Thymus (tissue), 11 donors: ENCODE measurements around the gene AHCTF1. TPM values are rescaled to one million over a fixed set of nuclear protein-coding genes. Genes with fewer than 3 reads are reported as not detected.
"Not testable (repeated sequence)": the region's sequence is repeated elsewhere in the genome, so short reads cannot be mapped to it uniquely, and the experiment has no call there.

Source experiments
- DNase-seq, 9 donors: peaks; one replicate each; pipeline ENCODE4 v3.0.0-alpha.2; 2013; ENCODE audit warnings: low spot score in 9 of 9, low read depth in 6 of 9, missing footprints in 1 of 9
- H3K27ac ChIP-seq, 2 donors: one replicate each; pipeline ENCODE4 v1.5.1; 2013; ENCODE audit warnings: control low read depth in 1 of 2, low read depth in 1 of 2, low read length in 1 of 2, mild to moderate bottlenecking in 1 of 2, moderate library complexity in 1 of 2
- H3K27me3 ChIP-seq, 2 donors: one replicate each; pipeline ENCODE4 v1.5.1; 2013; ENCODE audit warnings: low read length in 1 of 2; ENCODE audit not compliant: control insufficient read depth in 2 of 2, insufficient read depth in 1 of 2
- H3K36me3 ChIP-seq, 2 donors: one replicate each; pipeline ENCODE4 v1.5.1; 2013; ENCODE audit warnings: low read length in 1 of 2, mild to moderate bottlenecking in 1 of 2, moderate library complexity in 1 of 2; ENCODE audit not compliant: control insufficient read depth in 2 of 2, insufficient read depth in 2 of 2
- H3K4me1 ChIP-seq, 2 donors: one replicate each; pipeline ENCODE4 v1.5.1; 2013; ENCODE audit warnings: low read length in 2 of 2; ENCODE audit not compliant: control insufficient read depth in 2 of 2, insufficient read depth in 2 of 2
- H3K4me3 ChIP-seq, 2 donors: one replicate each; pipeline ENCODE4 v1.5.1; 2013; ENCODE audit warnings: low read length in 2 of 2, control low read depth in 1 of 2, mild to moderate bottlenecking in 1 of 2
- H3K9me3 ChIP-seq, 2 donors: one replicate each; pipeline ENCODE4 v1.5.1; 2013; ENCODE audit warnings: low read length in 1 of 2, mild to moderate bottlenecking in 1 of 2; ENCODE audit not compliant: control insufficient read depth in 2 of 2, insufficient read depth in 1 of 2
- WGBS: extraction: QIAGEN DNeasy Blood & Tissue Kit; methylation state at CpG from one replicate; pipeline ENCODE4 v1.1.7; 2013; 5-methylcytosine and 5-hydroxymethylcytosine counted together
- polyA plus RNA-seq: library from polyadenylated mRNA; stranded (reverse); fragments of 200-250 nt; gene quantifications from one replicate; pipeline ENCODE4 v1.2.3, GENCODE V29; 2013
- total RNA-seq: library from RNA; stranded (reverse); fragments of 120-200 nt; gene quantifications from one replicate; pipeline ENCODE4 v1.2.4, GENCODE V29; 2013
- donor health status: healthy.

AHCTF1 gene
- total and polyA plus RNA-seq, 2 donors: 17.8 to 22.5 TPM

- DNase-seq: no peak
- H3K4me3 ChIP-seq: no peak overlapping the region
- no peaks in the 10 kb centered on the region for H3K9me3 ChIP-seq
- H3K4me1 ChIP-seq: no peaks in the 10 kb centered on the region
- no peak overlapping the region for H3K27ac ChIP-seq
- 98% methylated on average over 5 of the region's 5 CpGs for WGBS
- no peaks in the 10 kb centered on the region for H3K27me3 ChIP-seq
- H3K36me3 ChIP-seq: peaks cover 34 to 85% of the 10 kb centered on the region in 2 donors
These were observed 34.4 kb downstream of the AHCTF1 start for GRCh38 chr1:246897302-246897701.

GRCh38 chr1:246893191-246893939 lies 38.4 kb downstream of the AHCTF1 start:
- 97% methylated on average over 5 of the region's 5 CpGs for WGBS
- Histone ChIP-seq H3K4me1 (no peaks in the 10 kb centered on the region), H3K27me3 (no peaks in the 10 kb centered on the region), H3K27ac (no peak overlapping the region), H3K4me3 (no peak overlapping the region), H3K36me3 (peaks cover 27 to 89% of the 10 kb centered on the region in 2 donors), H3K9me3 (no peaks in the 10 kb centered on the region)
- DNase-seq: no peak

DNA sequence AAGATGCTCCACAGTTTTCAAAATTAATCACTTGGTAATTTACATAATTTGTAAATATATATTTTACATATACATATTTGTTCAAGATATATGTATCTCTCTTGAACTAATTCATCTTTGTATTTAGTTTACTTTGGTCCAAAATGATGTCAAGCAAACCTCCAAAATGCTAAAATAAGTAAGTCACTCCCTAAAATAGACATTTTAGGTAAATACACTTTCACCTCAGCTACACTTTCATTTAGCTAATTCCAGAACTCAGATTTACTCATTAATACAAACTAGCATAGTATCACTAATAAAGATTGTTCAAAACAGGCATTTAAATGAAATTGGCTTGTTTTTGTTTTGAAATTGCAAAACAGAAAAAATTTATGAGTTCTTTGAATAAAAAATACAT lies 40.6 kb downstream of the AHCTF1 start:
- no peaks in the 10 kb centered on the region for H3K9me3 ChIP-seq
- H3K27me3 ChIP-seq: no peaks in the 10 kb centered on the region
- peaks cover 18 to 84% of the 10 kb centered on the region in 2 donors for H3K36me3 ChIP-seq
- H3K4me1 ChIP-seq: no peaks in the 10 kb centered on the region
- H3K4me3 ChIP-seq: no peak overlapping the region
- H3K27ac ChIP-seq: no peak overlapping the region
- DNase-seq: no peak

- H3K9me3 ChIP-seq: no peaks in the 10 kb centered on the region
- no peak overlapping the region for H3K4me3 ChIP-seq
- 98% methylated on average over 2 of the region's 2 CpGs for WGBS
- H3K4me1 ChIP-seq: no peaks in the 10 kb centered on the region
- DNase-seq: no peak
- no peaks in the 10 kb centered on the region for H3K27me3 ChIP-seq
- H3K27ac ChIP-seq: no peak overlapping the region
- H3K36me3 ChIP-seq: peaks cover 13 to 71% of the 10 kb centered on the region in 2 donors
These were observed 43.2 kb downstream of the AHCTF1 start for GRCh38 chr1:246888522-246888921.

- 96% methylated on average over 4 of the region's 5 CpGs for WGBS
- DNase-seq, H3K27me3 ChIP-seq, H3K27ac ChIP-seq, H3K4me3 ChIP-seq, H3K9me3 ChIP-seq, H3K4me1 ChIP-seq: not testable (repeated sequence)
- peaks cover 13 to 52% of the 10 kb centered on the region in 2 donors for H3K36me3 ChIP-seq
These were observed 46.4 kb downstream of the AHCTF1 start for GRCh38 chr1:246885389-246885788.

DNA sequence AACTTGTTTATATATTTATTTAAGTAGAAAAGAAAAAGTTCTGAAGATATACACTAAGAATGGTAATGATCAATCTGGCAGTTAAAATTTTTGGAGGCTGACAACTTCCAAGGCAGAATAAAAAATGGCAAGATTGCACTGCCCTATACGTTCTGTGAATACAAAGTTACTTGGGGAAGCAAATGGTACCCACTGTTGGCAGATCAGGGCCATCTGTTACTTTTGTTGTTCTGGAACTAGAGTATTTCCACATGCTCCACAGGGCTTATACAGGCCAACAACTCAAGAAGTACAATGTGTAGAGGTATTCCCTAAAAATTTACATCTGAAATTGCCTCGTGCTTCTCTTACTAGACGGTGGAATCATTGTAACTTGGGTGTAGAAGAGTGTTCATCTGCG lies 53.2 kb downstream of the AHCTF1 start:
- Histone ChIP-seq H3K4me1 (no peaks in the 10 kb centered on the region), H3K9me3 (no peaks in the 10 kb centered on the region), H3K36me3 (peaks cover 25 to 47% of the 10 kb centered on the region in 2 donors), H3K27ac (no peak overlapping the region), H3K27me3 (no peaks in the 10 kb centered on the region), H3K4me3 (no peak overlapping the region)
- DNase-seq: no peak
- WGBS: 97% methylated on average over 4 of the region's 4 CpGs

GRCh38 chr1:246876431-246876830 lies 55.3 kb downstream of the AHCTF1 start:
- WGBS: 98% methylated on average over 3 of the region's 3 CpGs
- no peak for DNase-seq
- H3K9me3 ChIP-seq: no peaks in the 10 kb centered on the region
- H3K36me3 ChIP-seq: peaks cover 33 to 57% of the 10 kb centered on the region in 2 donors
- no peak overlapping the region for H3K27ac ChIP-seq
- no peaks in the 10 kb centered on the region for H3K27me3 ChIP-seq
- H3K4me1 ChIP-seq: no peaks in the 10 kb centered on the region
- no peak overlapping the region for H3K4me3 ChIP-seq

- Histone ChIP-seq H3K36me3 (peaks cover 40 to 68% of the 10 kb centered on the region in 2 donors), H3K27ac (no peak overlapping the region), H3K9me3 (no peaks in the 10 kb centered on the region), H3K4me3 (no peak overlapping the region), H3K27me3 (no peaks in the 10 kb centered on the region), H3K4me1 (no peaks in the 10 kb centered on the region)
- WGBS: 97% methylated on average over 8 of the region's 8 CpGs
- no peak for DNase-seq
These were observed 56.4 kb downstream of the AHCTF1 start for GRCh38 chr1:246875041-246876026.

- no peaks in the 10 kb centered on the region for H3K9me3 ChIP-seq
- H3K36me3 ChIP-seq: peaks cover 18 to 58% of the 10 kb centered on the region in 2 donors
- WGBS: 99% methylated on average over 2 of the region's 2 CpGs
- H3K4me1 ChIP-seq: no peaks in the 10 kb centered on the region
- H3K27ac ChIP-seq: no peak overlapping the region
- H3K27me3 ChIP-seq: no peaks in the 10 kb centered on the region
- no peak overlapping the region for H3K4me3 ChIP-seq
- DNase-seq: no peak
These were observed 65.8 kb downstream of the AHCTF1 start for GRCh38 chr1:246865921-246866320.
